COLO668 (cell line): ENCODE data around the gene SHH.

Source experiments
- DNase-seq: peaks from one replicate; lab custom pipeline; 2025; ENCODE audit not compliant: unreplicated experiment; lab: John Stamatoyannopoulos, UW

Gene SHH

DNA sequence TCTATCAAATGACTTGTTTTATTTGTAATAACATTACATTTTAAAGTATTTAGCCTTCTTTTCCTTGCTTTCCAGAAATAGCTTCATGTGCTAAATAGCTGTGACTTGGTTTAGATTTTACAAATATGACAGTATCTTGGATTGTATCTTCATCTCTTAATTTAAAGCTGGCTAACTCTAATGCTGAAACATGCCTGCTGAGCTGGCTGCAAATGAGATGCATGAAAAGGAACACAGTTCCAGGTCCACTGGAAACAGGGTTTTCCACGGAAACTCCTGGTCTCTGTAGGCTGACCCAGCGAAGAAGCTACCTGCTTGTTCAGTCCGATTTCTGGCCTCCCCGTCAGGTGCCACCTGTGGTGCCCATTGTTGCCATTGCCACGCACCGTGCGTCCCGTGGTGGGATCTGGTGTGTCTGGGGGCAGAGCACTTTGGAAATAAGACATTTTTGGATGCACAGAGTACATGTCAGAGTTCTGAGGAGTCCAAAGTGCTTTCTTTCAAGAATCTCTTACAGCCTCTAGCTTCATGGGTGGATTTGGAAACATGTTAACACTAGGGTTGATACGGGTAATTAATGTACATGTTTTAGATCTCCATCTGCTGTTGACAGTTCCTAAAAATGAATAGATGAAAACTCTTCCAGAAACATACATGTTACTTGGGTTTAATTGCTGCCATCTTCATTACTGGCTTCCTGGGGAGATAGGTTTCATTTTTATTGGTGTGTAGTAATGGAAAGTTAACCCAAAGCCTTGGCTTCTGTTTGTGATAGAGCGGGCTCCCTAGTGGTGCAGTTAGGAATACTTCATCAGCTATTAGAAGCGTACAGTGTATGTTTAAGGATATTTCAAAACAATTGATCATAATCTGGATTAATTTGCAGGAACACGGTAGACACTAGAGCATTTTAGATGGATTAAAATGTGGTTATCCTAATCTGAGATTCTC lies 45.0 kb downstream of the SHH start:
- no peak for DNase-seq

DNA sequence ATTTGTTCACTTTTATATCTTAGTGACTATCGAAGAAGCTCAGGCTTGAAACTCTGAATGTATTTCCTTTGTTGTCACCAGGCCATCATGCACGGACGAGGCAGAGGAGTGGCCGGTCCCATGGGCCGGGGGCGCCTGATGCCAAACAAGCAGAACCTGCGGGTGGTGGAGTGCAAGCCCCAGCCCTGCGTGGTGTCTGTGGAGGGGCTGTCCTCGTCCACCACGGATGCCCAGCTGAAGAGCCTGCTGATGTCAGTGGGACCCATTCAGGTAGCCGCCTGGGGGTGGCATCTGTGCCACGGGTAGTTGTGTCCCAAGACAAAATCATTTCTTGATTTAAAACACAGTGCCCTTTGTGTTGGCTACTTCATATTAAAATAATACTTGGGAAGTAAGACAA lies 45.9 kb downstream of the SHH start:
- DNase-seq: no peak

DNA sequence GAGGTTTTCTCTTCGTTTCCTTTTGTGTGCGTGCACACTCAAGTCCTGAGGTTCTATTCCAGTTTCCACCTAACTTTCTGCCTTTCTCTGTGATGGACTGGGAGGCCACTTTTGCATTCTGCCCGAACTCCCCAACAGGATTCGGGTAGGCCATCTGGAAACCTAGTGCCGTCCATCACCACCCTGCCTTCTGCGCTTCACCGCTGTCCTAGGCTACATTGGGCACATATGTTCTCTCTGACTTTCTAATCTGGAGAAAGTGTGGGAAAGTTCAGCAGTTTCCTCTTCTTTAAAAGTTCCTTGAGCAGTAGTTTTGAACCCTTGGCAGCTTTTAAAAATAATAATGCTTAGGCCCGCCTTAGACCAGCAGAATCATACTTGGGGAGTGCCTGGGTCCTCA lies 46.8 kb downstream of the SHH start:
- no peak for DNase-seq

DNA sequence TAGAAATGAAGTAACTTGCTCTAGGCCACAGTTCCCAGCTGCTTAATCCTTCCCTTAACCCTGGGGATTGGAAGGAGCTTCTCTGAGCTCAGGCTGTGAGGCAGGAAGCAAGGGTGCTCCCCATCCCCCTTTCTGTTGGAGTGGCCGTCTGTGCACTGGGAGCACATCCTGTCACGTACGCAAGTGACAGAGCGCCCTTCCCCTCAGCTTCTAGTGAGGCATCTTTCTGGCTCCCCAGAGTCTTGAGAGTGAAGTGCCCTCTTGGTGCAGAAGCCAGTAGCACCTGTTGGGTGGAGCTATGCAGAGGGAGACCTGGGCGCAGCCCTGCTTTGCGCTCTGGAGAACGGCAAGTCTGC lies 47.8 kb downstream of the SHH start:
- no peak for DNase-seq

DNA sequence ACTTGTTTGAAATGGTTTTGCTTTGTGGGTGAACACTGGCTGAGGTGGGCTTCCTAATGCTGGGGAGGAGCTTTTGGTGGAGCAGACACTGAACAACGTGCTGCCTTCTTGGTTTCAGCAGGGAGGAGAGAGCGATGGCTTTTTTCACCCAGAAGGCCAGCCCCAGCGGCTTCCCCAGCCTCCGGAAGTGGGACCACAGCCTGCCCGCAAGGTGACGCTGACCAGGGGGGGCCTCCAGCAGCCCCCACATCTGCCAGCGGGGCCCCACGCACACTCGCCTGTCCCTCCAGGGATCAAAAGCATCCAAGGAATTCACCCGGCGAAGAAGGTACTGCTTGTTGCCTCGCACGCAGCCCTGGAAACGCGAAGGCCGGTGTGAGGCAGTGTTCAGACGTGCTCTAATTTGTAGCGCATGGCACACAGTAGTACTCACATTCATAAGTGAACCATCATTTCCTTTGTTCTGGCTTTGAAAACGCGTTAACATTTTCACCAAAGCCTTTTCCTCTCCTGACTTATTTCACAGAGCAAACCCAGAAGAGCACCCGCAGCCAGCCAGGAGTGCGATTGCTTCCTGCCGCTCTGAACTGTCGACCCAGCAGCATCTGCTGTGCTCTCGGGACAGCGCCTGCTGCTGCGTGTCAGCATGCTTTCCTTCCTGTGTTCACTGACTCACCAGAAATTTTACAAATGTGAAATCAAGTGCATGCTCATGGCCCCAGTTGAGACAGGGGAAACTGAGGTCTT lies 48.4 kb downstream of the SHH start:
- no peak for DNase-seq

DNA sequence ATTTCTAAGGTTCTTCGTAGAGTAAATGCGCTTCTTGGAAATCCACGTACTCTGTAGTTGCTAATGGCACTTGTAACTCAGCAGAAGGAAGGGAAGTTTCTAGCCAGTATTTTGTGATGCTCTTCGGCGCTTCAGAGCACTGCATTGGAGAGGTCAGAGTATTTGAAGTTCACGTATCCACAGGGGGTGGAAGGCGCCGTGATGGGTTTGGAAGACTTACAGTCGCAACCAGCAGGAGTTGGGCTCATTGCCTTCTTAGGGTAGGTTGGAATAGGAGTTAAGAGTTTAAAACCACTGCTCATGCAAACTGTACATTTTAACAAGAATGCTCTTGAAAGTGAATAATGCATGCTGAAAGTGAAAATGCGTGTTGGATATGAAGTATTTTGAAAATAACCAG lies 49.1 kb downstream of the SHH start:
- no peak for DNase-seq

DNA sequence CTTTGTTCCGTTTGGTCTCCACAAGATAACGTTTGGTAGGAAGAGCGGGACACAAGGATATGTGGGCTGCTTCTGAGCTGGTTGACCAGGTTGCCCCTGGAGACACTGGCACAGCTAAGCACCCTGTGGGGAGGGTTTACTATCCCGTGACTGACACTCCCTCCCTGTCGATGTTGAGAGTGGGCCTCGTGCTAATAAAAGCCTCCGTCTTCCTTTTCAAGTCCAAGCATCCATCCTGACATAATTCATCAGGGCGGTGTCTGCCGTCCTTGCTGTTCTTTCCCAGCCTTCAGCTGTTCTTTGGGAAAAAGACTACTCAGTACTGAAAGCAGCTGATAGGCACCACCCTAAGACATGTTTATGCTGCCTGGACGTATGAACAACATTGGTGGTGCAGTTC lies 49.6 kb downstream of the SHH start:
- DNase-seq: no peak

DNA sequence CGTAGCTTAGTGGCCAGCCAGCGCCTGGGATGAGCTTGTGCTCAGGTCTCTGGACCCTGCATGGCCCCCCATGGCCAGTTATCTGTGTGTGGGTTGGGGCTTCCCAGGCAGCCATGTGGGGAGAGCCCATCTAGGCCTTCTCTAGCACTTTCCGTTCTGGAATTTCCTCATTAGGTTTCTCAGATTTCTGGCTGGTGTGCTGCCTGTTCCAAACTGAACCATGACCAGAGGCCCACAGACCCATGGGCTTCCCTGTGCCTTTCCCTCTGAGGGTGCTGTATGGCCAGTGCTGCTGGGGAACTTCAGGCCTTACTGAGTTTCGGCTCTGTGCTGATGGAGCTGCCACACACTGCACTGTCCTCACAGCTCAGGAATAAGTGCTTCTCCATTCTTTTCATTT lies 50.2 kb downstream of the SHH start:
- DNase-seq: no peak

DNA sequence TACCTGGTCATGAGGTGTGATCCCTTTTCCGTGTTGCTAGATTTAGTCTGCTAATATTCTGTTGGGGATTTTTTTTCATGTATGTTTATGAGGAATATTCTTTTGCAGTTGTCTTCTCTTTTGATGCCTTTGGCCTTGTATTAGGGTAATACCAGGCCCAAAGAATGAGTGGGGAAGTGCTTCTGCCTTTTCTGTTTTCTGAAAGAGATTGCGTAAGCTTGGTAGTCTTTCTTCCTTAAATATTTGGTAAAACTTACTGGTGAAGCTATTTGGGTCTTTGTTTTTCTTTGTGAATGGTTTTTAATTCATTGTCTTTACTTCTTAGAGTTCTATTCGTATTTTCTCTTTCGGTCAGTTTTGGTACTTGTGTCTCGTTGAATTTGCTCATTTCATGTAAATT lies 51.1 kb downstream of the SHH start:
- DNase-seq: no peak

DNA sequence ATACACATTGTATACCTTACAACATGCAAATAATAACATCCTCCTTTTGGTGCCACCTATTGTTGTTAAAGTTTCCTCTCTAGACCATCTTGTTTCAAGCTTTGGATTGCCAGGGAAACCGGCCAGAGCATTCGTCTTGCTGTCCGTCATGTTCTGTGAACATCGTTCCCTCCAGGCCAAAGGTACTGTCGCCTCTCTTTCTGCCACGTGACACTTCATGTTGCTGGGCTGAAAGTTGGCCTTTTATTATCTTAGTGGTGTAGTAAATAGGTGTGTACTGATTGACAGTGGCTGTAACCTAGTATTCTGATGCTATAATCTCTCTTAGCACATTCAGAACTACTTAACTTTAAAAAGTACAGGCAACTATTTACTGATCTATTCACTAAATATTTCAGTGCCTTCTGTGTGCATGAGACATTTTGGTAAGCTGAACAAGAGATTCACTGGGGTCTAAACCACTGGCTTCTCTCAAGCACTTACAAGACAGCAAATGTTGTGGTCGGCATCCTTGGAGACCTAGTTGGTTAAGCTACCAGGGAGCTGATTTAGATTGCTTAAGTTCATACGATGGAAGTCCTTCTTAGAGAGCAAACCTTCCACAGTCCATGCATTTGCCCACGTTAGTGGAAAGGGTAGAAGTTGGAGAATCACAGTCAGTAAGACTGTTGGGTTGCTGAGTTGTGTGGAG lies 52.4 kb downstream of the SHH start:
- no peak for DNase-seq

DNA sequence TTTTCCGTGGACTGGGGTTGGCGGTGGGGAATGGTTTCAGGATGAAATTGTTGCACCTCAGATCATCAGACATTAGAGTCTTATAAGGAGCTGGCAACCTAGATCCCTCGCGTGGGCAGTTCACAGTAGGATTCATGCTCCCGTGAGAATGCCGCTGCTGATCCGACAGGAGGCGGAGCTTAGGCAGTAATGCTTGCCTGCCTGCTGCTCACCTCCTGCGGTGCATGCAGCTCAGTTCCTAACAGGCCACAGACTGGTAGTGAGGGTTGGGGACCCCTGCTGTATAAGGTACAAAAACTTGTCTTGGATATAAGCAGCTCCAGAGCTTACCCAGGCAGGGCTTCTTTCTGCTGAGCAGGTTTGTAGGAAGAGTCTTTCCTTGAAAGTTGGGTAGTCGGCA lies 53.9 kb downstream of the SHH start:
- DNase-seq: no peak

DNA sequence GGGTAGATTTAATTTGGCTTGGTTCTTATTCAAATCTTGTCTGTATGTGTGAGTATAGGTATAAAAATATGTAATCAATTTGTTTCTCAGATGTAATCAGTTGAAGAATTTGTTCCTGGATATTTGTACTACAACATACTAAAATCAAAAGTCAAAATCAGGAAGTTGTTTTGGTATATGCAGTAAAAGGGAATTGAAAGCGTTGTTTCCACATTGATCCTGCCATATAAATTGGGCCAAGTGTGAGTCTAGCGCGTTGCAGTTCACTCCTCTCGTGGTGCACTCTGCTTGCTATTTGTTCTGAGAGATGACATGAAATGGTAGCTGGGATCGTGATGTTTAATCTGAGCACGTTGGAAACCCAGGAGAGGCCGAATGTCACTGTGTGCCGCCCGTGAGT lies 55.9 kb downstream of the SHH start:
- DNase-seq: no peak

DNA sequence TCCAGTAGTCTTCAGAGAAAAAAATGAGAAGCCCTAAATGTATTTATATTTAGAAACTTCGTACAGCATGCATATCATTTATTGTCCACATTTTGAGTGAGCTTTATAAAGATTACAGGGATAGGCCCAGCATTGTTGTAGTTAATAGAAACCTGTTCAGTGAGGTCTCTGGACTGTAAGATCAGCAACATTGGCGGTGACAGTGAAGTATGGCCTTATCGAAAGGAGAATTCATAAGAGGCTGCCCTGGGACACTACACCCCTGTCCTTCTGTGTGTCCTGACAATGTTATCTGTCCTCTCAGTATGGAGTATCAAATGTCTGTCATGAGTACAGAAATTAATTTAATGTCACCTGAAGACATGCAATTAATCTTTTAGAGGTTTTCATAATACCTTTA lies 57.2 kb downstream of the SHH start:
- DNase-seq: no peak

DNA sequence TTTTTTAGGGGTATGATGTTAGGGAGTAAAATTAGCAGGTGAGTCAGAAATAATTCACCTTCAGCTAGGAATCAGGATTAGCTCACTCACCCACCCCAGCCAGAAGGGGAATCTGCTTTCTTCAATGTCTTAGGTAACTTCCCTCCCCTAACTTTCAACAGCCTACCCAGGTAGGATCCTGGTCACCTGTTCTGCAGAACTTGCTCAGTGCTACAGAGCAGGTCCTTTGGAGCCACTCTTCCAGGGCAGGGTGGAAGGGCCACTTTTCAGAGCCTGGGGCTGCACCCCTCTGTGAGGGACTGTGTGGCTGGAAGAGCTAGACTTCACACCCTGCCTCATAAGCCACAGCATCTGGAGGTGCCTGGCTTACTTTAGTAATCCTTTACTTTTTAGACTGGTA lies 58.1 kb downstream of the SHH start:
- no peak for DNase-seq

DNA sequence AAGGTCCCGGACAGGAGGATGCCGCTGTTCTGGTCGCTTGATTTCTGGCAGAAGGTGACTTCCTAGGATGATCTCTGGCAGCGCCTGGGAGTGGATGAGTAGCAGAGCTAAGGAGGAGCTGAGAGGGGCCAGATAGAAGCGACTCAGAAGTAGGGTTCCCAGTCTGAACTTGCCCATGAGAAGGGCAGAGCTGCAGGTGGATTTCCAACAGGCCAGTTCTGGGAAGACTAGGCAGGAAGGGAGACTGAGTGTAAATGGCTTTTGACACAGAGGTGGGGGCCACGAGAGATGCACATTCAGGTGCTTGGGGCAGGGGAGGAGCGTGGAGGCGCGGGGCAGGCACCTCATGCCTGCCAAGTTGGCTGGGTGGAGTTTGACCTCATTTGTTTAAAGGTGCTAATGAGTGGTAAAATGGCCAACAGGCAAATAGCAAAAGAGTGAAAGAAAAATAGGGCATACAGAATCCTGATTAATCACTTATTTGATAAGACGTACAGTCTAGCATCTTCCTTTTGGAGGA lies 58.8 kb downstream of the SHH start:
- no peak for DNase-seq

DNA sequence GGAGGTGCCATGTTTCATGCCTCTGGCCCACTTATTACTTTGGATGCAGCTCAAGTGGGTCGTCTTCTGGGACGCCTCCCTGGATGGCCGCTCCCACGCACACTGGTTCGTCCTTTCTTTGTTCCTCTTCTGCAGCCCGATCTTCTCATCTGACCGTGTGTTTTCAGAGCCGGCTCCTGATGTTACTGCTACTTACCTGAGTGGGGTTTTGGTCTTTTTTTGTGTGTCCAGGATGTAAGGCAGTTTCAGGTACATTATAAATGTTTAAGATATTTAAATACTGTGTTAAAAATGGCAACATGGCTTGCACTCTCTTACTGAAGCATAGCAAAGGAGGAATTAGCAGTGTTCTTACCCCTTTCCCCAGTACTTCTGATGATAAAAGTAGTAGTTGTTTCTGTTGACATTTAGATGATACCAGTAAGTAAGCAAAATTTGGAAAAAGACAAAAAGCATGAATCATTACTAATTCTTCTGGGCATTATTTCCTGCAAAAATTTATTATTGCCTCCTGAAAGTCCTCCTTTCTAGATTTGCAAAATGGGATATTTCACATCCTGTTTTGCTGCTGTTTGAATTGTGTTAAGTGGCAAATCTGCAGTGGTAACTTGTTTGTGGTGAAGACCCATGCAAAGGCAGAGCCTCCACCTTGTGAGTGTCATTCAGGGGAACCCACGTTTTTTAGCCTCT lies 59.4 kb downstream of the SHH start:
- DNase-seq: no peak

DNA sequence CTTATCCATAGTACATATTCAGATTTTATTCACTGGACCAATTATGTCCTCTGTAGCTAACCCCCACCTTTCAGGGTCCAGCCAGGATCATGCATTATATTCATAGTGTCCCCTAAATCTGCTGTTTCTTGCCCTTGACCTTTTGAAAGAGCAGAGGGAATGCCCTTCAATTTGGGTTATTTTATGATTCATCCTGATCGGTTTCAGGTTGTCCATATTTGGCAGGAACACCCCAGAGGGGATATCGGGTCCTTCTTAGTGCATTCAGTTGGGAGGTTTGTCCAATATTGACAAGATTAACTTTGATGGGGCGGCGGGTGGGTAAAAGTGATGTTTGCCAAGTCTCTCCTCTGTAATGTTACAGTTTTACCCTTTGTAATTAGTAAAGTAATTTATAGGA lies 60.9 kb downstream of the SHH start:
- no peak for DNase-seq

DNA sequence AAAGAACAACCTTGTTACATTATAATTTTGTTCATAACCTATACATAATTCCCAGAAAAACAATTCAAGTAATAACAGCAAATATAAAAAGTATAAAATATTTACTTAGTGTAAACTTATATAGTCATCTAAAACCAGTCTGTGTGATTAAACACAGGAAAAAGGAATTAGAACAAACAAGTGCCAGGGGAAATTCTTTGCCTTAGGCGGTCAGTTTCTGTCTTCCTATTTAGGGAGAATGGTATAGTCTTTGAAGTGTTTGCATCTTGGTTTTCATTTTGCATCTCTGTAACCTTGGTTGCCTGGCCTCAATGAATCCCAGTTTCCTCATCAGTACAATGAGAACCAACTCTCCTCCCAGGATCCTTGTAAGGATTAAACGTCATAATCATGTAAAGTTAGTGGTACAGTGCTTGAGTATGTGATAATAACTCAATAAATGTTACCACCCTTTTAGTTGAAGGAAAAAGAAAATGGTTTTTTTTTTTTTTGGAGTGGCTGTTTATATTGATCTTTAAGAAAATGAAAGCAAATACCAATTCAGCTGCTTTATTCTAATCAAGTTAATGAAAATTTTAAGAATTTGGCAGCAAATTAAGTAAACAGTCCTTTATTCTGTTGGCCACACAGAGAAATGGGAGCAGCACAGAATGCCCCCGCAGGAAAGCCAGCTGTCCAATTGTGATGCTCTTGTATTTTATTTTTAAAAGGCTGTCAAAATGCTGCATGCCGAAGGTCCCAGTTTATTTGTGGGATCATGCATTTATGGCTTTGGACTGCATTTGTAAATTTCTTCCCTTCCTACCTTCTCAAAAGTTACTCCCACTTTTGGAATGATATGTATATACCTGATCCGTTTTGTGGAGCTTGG lies 61.8 kb downstream of the SHH start:
- no peak for DNase-seq
